Activated naive CD4-positive, alpha-beta T cell treated with anti-CD3 and anti-CD28 coated beads, Interleukin-2, amount 50 U/mL, for 72 hours (primary cell): ENCODE measurements around the gene QDPR. TPM values are rescaled to one million over a fixed set of nuclear protein-coding genes. Genes with fewer than 3 reads are reported as not detected.

Source experiments
- ATAC-seq, 2 donors: fragments of 150-1000 bp; cut with Tn5 transposase; 2 replicates each; pipeline ENCODE4 v1.10.0; 2021; ENCODE audit warnings: mild to moderate bottlenecking in 2 of 2, moderate library complexity in 2 of 2
- DNase-seq, 2 donors: peaks; one replicate each; pipeline ENCODE4 v3.0.0; 2021 to 2022; ENCODE audit warnings: low spot score in 2 of 2
- H3K27ac Mint-ChIP-seq, 2 donors: one replicate each; pipeline ENCODE4 v1.8.0; 2022; ENCODE audit warnings: mild to moderate bottlenecking in 2 of 2, mixed read lengths in 2 of 2
- H3K36me3 Mint-ChIP-seq, 2 donors: one replicate each; pipeline ENCODE4 v1.8.0; 2022; ENCODE audit warnings: mixed read lengths in 2 of 2
- H3K9me3 Mint-ChIP-seq, 2 donors: one replicate each; pipeline ENCODE4 v1.8.0; 2022; ENCODE audit warnings: mixed read lengths in 2 of 2
- total RNA-seq, 2 donors: library from RNA; stranded (reverse); gene quantifications; one replicate each; pipeline ENCODE4 v1.2.3, GENCODE V29; 2022

The QDPR gene
- total RNA-seq, 2 donors from 2014 or later = 14.8 to 32.2 TPM

GRCh38 chr4:17504081-17504480 is 7.8 kb downstream of the QDPR start:
- Mint-ChIP-seq H3K27ac (peak overlapping the region in 1 of 2 donors; percentile 17), H3K9me3 (no peaks in the 10 kb centered on the region), H3K36me3 (peaks cover 11 to 32% of the 10 kb centered on the region in 2 donors)
- ATAC-seq = no peak
- no peak for DNase-seq

DNA sequence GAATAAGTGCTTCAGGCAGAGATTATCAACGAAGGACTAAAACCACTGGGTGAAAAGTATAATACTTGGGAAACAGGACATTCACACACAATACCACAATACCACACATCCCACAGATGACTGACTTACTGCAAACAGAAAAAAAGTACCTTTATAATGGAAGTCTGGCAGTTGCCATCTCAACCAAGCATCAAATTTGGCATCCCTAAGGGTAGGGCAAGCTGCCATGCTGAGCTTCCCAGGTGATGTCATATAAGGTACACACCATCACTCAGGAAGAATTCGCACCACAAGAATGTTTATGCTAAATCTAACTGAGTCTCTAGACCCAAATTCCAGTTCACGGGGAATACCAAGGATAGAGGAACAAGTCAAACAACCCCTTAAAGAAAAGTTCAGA is 9.1 kb downstream of the QDPR start:
- DNase-seq (no peak), ATAC-seq (no peak)
- Mint-ChIP-seq H3K36me3 (peaks cover 11 to 34% of the 10 kb centered on the region in 2 donors), H3K27ac (peak overlapping the region in 1 of 2 donors; percentile 11), H3K9me3 (no peaks in the 10 kb centered on the region)

DNA sequence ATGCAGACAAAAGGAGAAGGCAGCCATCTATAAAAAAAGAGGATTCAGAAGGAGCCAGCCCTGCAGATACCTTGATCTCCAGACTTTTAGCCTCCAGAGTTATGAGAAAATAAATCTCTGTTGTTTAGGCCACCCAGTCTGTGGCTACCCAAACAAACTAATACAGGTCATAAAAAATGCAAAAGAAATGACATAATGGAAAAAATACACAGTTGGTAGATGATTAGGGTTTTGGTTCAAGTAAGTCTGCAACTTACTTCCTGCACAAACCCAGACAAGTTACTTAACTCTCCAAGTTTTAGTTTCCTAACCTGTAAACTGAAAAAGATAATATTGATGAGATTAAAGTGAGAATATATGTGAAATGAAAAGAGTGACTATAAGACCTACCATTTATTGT is 11.3 kb downstream of the QDPR start:
- H3K36me3 Mint-ChIP-seq = peaks cover 11 to 30% of the 10 kb centered on the region in 2 donors
- DNase-seq (no peak), ATAC-seq (peak in 1 of 2 donors; percentile 52)
- no peaks in the 10 kb centered on the region for H3K9me3 Mint-ChIP-seq
- peak overlapping the region in 1 of 2 donors; percentile 56 for H3K27ac Mint-ChIP-seq

- ATAC-seq (no peak), DNase-seq (no peak)
- Mint-ChIP-seq H3K27ac (peak overlapping the region in 1 of 2 donors; percentile 5), H3K36me3 (peaks cover 6 to 15% of the 10 kb centered on the region in 2 donors), H3K9me3 (no peaks in the 10 kb centered on the region)
Measured at GRCh38 chr4:17497890-17498523, 13.9 kb downstream of the QDPR start.

GRCh38 chr4:17494258-17495190 is 17.4 kb downstream of the QDPR start:
- H3K9me3 Mint-ChIP-seq = no peaks in the 10 kb centered on the region
- ATAC-seq = peak; percentile 52 to 69
- DNase-seq = no peak
- H3K27ac Mint-ChIP-seq = peak overlapping the region; percentile 26 to 37
- H3K36me3 Mint-ChIP-seq = peaks cover 4 to 6% of the 10 kb centered on the region in 2 donors

- no peaks in the 10 kb centered on the region for H3K9me3 Mint-ChIP-seq
- H3K27ac Mint-ChIP-seq = no peak overlapping the region
- H3K36me3 Mint-ChIP-seq = peaks cover 0 to 13% of the 10 kb centered on the region in 2 donors
- DNase-seq (no peak), ATAC-seq (no peak)
Measured at GRCh38 chr4:17493619-17494018, 18.3 kb downstream of the QDPR start.

DNA sequence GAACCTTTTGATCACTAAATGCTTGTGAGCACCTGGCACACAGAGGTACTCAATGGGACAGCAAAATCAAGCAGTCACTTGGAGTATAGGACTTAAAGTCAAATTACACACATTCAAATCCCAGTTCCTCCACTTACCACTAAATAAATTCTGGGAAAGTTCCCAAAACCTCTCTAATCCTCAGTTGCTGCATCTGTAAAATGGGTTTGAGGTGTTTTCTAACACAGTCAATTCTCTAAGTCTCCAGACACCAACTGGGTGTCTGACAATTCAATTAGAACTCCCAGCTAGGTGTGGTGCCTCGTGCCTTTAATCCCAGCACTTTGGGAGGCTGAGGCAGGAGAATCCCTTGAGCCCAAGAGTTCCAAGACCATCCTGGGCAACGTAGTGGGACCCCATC is 19.0 kb downstream of the QDPR start:
- ATAC-seq (no peak), DNase-seq (no peak)
- H3K27ac Mint-ChIP-seq = no peak overlapping the region
- H3K9me3 Mint-ChIP-seq = no peaks in the 10 kb centered on the region
- peaks cover 0 to 13% of the 10 kb centered on the region in 2 donors for H3K36me3 Mint-ChIP-seq

DNA sequence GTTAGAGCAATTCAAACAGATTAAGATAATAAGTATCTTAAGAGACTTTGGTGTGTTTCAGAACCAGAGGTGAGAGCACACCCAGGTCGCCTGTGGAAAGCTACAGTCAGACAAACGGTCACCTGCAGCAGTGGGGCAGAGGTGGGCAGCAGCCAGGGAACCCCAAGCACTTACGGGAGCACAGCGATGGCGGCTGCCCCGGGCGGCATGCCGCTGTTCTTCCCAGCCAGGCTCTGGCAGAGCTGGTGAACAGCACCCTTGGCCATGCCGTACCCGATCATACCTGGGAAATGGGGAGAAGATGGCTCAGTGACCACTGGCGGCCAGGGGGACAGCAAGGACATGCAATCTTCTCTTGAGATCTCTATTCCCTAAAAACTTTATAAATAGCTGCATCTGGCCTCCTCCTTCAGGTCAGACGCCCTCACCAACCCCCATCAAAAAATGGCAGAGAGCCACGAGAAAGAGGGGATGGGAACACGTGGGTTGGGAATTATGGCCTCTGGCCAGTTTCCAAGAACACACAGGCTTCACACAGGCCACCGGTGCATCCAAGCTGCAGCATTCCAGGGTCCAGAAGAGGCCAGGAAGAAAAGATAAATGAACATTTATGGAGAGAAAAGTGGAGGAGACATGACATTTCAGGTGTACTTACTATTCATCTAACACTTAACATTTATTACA is 19.7 kb downstream of the QDPR start:
- Mint-ChIP-seq H3K27ac (no peak overlapping the region), H3K9me3 (no peaks in the 10 kb centered on the region), H3K36me3 (peaks cover 0 to 13% of the 10 kb centered on the region in 2 donors)
- no peak for DNase-seq
- no peak for ATAC-seq

DNA sequence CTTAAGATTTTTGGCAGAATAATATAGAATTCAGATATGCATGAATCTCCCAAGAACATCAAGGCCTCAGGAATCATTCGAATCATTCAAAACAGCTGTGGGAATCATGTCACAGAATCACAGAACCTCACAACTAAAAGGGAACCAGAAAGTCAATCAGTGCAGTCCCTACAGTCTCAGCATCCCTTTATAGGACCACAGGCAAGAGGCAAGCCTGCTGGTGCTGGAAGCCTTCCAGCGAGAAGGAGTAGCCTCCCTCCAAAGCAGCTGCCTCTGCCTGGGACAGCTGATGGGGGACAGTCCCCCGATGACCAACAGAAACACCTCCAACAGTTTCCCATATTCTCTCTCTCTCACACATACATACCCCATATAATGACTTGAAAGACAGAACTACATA is 20.7 kb downstream of the QDPR start:
- no peak overlapping the region for H3K27ac Mint-ChIP-seq
- DNase-seq (no peak), ATAC-seq (no peak)
- H3K36me3 Mint-ChIP-seq = peaks cover 0 to 18% of the 10 kb centered on the region in 2 donors
- H3K9me3 Mint-ChIP-seq = no peaks in the 10 kb centered on the region

GRCh38 chr4:17490575-17491059 is 21.3 kb downstream of the QDPR start:
- Mint-ChIP-seq H3K36me3 (peaks cover 0 to 19% of the 10 kb centered on the region in 2 donors), H3K9me3 (no peaks in the 10 kb centered on the region), H3K27ac (peak overlapping the region in 1 of 2 donors; percentile 58)
- ATAC-seq = no peak
- DNase-seq = no peak

- Mint-ChIP-seq H3K27ac (no peak overlapping the region), H3K36me3 (peaks cover 8 to 27% of the 10 kb centered on the region in 2 donors), H3K9me3 (no peaks in the 10 kb centered on the region)
- DNase-seq = no peak
- ATAC-seq = no peak
Measured at GRCh38 chr4:17489721-17490120, 22.2 kb downstream of the QDPR start.

DNA sequence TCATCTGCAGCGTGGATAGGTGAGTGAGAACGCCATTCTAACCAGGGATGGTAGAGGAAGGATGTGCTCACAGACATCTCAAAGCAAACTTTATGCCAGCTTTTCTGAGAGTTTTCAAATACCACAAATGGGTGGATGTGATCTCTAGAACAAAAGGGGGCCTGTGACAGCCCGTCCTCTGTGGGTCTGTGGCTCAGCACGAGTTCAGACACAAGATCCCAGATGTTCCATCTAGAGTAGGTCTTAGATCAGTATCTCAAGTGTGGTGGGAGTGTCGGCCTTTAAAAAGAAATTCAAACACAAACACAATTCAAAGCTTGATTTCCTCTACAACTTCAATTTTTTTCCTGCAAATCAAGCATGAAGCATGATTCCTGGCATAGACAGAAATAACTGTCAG is 22.8 kb downstream of the QDPR start:
- H3K9me3 Mint-ChIP-seq = no peaks in the 10 kb centered on the region
- DNase-seq = no peak
- ATAC-seq = no peak
- peaks cover 9 to 27% of the 10 kb centered on the region in 2 donors for H3K36me3 Mint-ChIP-seq
- H3K27ac Mint-ChIP-seq = no peak overlapping the region

- H3K9me3 Mint-ChIP-seq = peaks cover 0 to 4% of the 10 kb centered on the region in 2 donors
- DNase-seq = no peak
- ATAC-seq = no peak
Measured at GRCh38 chr4:17482716-17483115, 29.2 kb downstream of the QDPR start.

GRCh38 chr4:17480955-17481354 is 30.9 kb downstream of the QDPR start:
- peaks cover 8 to 9% of the 10 kb centered on the region in 2 donors for H3K36me3 Mint-ChIP-seq

More at GRCh38 chr4:17482716-17483115, 29.2 kb downstream of the QDPR start:
- Mint-ChIP-seq H3K27ac (no peak overlapping the region), H3K36me3 (peaks cover 9 to 14% of the 10 kb centered on the region in 2 donors)

GRCh38 chr4:17480210-17480927 is 31.5 kb downstream of the QDPR start:
- Mint-ChIP-seq H3K9me3 (peaks cover 0 to 4% of the 10 kb centered on the region in 2 donors), H3K36me3 (peaks cover 6 to 8% of the 10 kb centered on the region in 2 donors), H3K27ac (no peak overlapping the region)
- DNase-seq (no peak), ATAC-seq (no peak)

More at GRCh38 chr4:17480955-17481354, 30.9 kb downstream of the QDPR start:
- ATAC-seq = no peak
- no peak overlapping the region for H3K27ac Mint-ChIP-seq
- no peak for DNase-seq
- peaks cover 0 to 4% of the 10 kb centered on the region in 2 donors for H3K9me3 Mint-ChIP-seq
